HG02840 (cell line): ENCODE results near the gene USP9X.
"Not testable (repeated sequence)": the region's sequence is repeated elsewhere in the genome, so short reads cannot be mapped to it uniquely, and the experiment has no call there.

ENCODE experiments used
- ATAC-seq: cut with Tn5 transposase; IDR thresholded peaks from one replicate; pipeline ENCODE4 v1.9.1; 2021; ENCODE audit warnings: mild to moderate bottlenecking, moderate library complexity, moderate number of reproducible peaks; ENCODE audit not compliant: unreplicated experiment, low FRiP score

USP9X gene

GRCh38 chrX:41177297-41177696 lies 92.1 kb downstream of the USP9X start:
- no peak for ATAC-seq

- no peak for ATAC-seq
These were observed 93.0 kb downstream of the USP9X start for GRCh38 chrX:41178201-41178600.

DNA sequence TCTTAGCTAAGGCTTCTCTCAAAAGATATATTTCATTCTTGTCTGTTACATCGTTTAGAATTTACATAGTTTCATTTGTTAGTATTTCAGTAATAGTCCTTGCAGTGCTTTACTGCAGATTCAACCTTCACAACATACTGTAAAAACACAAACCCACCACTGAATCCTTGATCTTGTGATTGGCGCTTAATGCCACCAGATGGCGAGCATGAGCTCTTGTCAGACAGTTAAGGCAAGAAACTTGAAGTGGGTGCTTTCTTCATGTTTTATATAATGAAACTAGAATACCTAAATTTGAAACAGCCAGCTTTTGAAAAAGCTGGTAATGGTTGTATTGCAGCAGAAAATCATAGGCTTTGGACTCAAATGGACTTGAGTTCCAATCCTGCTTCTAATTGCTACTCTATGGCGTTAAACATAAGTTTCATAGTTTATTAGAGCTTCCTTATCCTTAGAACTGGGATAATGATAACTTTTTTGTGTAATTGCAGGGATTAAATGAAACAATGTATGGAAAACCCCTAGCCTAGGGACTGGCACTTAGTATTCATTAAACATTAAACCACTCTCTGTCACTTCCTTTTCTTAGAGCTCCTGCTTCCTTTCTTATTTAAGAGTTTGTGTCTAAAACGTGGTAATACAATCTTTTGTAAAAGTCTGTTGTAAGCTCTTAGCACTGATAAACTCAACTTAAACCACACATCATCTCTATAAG lies 95.1 kb downstream of the USP9X start:
- peak; percentile 51 for ATAC-seq

DNA sequence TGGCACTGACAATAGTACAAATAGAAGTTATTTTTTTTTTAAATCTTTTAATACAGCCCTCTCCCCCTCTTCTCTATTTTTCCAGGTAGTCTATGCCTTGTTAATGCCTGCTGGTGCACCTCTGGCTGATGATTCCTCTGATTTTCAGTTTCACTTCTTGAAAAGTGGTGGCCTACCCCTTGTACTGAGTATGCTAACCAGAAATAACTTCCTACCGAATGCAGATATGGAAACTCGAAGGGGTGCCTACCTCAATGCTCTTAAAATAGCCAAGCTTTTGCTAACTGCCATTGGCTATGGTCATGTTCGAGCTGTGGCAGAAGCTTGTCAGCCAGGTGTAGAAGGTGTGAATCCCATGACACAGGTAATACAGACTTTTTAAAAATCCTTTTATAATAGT lies 99.1 kb downstream of the USP9X start:
- ATAC-seq: no peak

DNA sequence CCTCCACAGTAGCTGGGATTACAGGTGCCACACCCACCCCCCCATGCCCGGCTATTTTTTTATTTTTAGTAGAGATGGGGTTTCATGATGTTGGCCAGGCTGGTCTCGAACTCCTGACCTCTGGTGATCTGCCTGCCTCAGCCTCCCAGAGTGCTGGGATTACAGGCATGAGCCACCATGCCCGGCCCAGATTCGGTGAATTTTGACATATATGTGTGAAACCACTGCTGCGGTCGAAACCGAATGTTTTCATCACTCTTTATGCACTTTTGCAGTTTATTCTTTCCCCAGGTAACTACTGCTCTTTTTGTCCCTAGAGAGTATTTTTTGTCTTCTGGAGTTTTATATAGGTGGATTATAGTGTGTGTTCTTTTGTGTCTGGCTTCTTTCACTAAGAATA lies 101.7 kb downstream of the USP9X start:
- not testable (repeated sequence) for ATAC-seq

- ATAC-seq: no peak
These were observed 103.9 kb downstream of the USP9X start for GRCh38 chrX:41189156-41189555.

DNA sequence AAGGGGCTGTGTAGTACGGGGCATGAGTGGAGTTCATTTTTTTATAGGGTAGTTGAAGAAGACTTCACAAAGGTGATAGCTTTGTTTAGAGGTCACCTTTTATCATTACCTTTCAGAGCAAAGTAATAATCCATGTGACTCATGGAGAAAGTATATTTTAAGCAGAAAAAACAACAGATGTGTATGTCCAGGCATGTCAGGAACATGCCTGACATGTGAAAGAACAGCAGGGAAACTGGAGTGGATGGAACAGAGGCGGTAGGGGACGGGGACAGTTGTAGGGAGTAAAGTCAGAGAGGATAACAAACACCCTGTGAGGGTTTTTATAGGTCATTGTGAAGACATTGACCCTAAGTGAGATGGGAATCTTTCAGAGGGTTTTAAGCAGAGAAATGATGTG lies 107.6 kb downstream of the USP9X start:
- ATAC-seq: no peak

- ATAC-seq: no peak
These were observed 113.2 kb downstream of the USP9X start for GRCh38 chrX:41198410-41198809.

DNA sequence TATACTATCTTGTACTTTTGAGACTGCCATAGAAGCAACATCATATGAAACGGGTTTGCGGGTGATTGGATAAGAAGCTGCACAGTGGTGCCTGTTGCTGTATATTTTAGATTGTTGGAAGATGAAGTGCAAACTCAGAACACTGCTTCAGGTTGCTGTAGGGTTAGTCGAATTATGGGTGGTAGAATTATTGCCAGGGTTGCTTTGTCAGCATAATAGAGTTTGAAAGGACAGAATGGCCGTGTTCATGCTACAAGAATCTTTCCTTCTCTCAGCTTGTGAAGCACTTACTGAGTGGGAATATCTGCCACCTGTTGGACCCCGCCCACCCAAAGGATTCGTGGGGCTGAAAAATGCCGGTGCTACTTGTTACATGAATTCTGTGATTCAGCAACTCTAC lies 115.5 kb downstream of the USP9X start:
- ATAC-seq: no peak

DNA sequence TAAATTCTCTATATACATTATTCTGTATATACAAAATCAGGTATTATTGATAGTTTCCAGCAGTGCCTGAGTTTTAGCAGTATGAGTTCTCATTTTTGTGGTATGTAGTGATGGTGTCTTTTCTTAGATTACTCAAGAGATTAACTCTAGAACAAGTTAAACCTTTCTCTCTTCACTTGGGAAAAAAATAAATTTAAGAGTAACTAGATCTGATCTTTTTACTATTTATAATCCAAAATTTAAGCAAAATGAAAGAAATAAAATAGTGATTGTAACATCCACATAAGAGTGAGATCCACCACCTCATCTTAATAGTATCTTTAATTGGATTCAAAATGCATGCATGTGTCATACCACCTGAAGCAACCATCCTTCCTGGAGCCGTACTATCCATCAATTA lies 124.6 kb downstream of the USP9X start:
- ATAC-seq: no peak

- no peak for ATAC-seq
These were observed 139.4 kb downstream of the USP9X start for GRCh38 chrX:41224605-41225004.

GRCh38 chrX:41233988-41234387 lies 148.7 kb downstream of the USP9X start:
- no peak for ATAC-seq

GRCh38 chrX:41234471-41234870 lies 149.2 kb downstream of the USP9X start:
- not testable (repeated sequence) for ATAC-seq

- ATAC-seq: no peak
These were observed 149.7 kb downstream of the USP9X start for GRCh38 chrX:41234962-41235361.

DNA sequence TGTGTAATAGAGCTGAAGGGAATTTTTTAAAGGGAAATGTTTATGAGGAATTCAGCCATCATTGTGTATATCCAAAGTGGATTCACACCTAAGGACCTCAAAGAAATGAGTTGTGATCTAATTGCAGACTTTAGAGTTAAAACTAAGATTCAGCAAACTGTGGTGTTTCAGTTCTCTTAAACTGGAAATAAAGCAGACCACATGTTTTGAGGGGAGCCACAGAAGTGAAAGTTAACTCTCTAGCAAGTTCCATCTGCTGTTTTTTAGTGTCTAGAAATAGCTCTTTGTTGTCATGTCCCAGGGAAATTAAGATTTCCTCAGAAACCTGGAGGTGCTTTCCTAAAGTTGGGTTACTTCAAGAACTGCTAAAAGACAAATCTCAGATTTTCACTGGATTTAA lies 151.4 kb downstream of the USP9X start:
- ATAC-seq: no peak

GRCh38 chrX:41240509-41240908 lies 155.3 kb downstream of the USP9X start:
- no peak for ATAC-seq

- ATAC-seq: no peak
These were observed 156.7 kb downstream of the USP9X start for GRCh38 chrX:41241962-41242361.

GRCh38 chrX:41245641-41246040 lies 160.4 kb downstream of the USP9X start:
- no peak for ATAC-seq

- no peak for ATAC-seq
These were observed 165.6 kb downstream of the USP9X start for GRCh38 chrX:41250867-41251266.

DNA sequence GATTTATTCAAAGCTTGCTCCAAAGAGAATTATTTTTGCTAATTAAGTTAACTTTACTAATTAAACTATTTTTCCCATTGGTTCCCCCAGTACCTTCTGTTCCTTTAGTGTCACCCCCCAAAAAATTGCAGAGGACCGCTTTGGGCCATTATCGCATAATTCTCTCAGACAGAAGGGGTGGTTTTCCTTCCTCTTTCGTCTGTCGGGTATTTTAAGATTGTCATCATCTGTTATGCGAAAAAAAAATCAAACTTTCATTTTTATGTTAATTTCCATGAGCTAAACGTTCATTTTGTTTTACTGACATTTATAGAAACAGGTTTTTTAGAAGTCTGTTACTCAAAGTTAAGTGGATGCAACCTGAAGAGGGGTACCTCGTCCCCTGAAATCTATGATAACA lies 172.6 kb downstream of the USP9X start:
- no peak for ATAC-seq

DNA sequence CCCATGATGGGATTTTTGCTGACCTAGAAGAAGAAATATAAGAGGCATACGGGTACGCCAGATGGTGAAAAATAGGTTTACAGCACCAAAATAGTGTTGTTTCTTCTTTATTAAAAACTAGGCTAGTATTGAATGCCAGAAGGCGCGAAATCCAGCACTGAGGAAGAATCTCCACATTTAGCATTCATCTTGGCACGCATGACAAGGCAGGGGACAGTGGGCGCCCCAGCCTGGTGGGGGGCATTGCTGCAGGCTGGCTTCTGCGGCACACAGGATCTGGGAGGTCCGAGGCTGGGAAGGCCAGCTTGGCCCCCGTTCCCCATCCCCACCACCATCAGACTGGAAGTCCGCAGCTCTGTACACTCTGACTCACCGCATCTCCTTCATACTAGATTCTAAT lies 173.0 kb downstream of the USP9X start:
- no peak for ATAC-seq

DNA sequence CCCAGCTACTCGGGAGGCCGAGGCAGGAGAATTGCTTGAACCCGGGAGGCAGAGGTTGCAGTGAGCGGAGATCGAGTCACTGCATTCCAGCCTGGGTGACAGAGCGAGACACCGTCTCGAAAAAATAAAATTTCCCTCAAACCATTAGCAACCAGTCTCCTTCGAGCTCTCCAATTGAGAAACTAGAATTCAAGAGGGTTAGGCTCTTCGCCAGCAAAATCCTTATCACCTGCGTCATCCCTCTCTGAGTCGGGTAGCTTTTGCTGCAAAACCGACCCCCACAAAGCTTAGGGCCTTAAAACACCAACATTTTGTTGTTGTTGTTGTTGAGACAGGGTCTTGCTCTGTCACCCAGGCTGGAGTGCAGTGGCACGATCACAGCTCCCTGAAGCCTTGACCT lies 173.6 kb downstream of the USP9X start:
- ATAC-seq: no peak

DNA sequence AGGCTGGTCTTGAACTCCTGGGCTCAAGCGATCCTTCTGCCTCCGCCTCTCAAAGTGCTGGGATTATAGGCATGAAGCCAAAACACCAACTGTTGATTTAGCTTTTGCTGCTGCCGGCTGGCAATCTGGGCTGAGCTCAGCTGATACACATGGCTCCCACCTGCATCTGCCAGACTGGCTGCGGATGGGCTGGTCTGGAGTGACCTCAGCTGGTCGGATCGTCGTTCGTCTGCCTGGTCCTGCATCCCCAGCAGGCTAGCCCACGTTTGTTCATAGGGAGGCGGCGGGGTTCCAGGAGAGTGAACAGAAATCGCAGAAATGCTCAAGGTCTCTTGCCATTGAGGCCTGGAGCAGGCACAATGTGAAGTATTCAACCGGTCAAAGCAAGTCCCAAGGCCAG lies 174.3 kb downstream of the USP9X start:
- ATAC-seq: no peak
